Measurements from ENCODE around the gene FYCO1. TPM values are rescaled to one million over a fixed set of nuclear protein-coding genes. Genes with fewer than 3 reads are reported as not detected.

Gene FYCO1
- total and polyA plus RNA-seq, 10 of the 15 experiments (the other 5 are each of a cell fraction or from before 2014, with no cell fraction given) = 1.5 to 8.4 (median 6.5) TPM

DNA sequence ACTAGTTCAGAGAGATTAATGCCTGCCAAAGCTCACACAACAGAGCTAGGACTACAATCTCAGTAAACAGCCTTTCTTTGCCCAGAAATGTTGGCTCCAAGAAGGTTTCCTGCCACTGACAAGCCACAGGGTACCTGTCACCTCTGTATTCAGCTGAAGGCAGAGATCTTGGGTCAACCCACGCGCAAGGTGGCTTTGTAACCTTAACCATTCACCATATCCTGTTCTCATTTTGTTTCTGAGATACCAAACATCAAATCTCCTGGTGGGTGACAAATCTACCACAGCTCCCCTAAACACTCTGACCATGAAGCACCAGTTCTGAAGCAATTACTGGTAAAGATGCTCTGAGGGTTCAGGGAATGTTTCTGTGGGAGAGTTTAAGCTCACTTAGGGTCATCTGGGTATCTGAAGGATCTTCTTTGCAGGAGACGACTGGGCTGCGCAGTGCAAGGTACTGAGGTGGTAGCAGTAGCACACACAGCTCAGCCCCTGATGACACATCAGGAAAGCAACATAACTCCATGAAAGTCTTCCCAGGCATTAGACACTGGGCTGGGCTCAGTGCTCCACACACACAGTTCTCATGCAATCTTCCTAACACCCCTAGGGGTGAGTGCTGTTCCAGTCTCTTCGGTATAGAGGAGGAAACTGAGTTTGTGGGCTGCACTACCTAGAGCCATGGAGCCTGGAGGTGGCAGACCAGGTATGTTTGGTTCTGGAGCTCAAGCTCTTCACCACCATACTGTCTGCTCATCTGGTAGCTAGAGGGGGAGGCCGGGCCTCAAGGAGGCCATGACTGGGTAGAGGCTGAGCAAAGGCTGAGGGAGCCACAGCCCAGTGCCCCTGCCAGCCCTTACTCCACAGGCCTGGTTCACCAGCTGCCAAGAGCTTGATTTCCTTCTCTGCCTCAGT is 44.7 kb downstream of the FYCO1 start (continued):
- no peak for TF ChIP-seq NR2C2 (IDR thresholded peaks at IDR 0.05; ENCODE audit: borderline replicate concordance, control insufficient read depth, insufficient read length, low read depth)
- TF ChIP-seq, protein P1, sequence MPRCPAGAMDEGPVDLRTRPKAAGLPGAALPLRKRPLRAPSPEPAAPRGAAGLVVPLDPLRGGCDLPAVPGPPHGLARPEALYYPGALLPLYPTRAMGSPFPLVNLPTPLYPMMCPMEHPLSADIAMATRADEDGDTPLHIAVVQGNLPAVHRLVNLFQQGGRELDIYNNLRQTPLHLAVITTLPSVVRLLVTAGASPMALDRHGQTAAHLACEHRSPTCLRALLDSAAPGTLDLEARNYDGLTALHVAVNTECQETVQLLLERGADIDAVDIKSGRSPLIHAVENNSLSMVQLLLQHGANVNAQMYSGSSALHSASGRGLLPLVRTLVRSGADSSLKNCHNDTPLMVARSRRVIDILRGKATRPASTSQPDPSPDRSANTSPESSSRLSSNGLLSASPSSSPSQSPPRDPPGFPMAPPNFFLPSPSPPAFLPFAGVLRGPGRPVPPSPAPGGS (IDR thresholded peaks at IDR 0.05; ENCODE audit: borderline replicate concordance, insufficient read depth, low read depth, low read length, poor library complexity, severe bottlenecking) = no peak
- TF ChIP-seq ZBED1 (IDR thresholded peaks at IDR 0.05; ENCODE audit: borderline replicate concordance) = no peak

GRCh38 chr3:45950131-45950530 is 45.5 kb downstream of the FYCO1 start:
- no peaks in the 10 kb centered on the region for H3K27me3 ChIP-seq (replicated peaks in 1 of 2; ENCODE audit: control insufficient read depth in 2 of 2, insufficient read depth in 2 of 2, low read length in 1 of 2)
- ATAC-seq (no peak), FAIRE-seq (no peak), DNase-seq (ENCODE audit: low read depth, low spot score) (no peak)
- ChIA-PET CTCF (interaction anchor here (1.9 to 5.9 kb wide), 2 partner anchors 11 to 127 kb away, joined by 14 to 53 read pairs; no protein-coding TSS in a partner anchor), SMC1A (ENCODE audit: uncharacterized antibody, unreplicated experiment) (interaction anchor here (1.9 to 5.0 kb wide), 3 partner anchors 11 to 127 kb away, joined by 5 to 39 read pairs (median 8); no protein-coding TSS in a partner anchor), RAD21 (ENCODE audit: unreplicated experiment) (no interaction called here), POLR2A (no interaction called here)
- intact Hi-C loops (cut with micrococcal nuclease; ENCODE audit: unreplicated experiment) (no loop called here), in situ Hi-C loops (cut with MboI) (no loop called here)
- BruUV-seq (replicated peaks) = no TSS peak
- H2AFZ ChIP-seq (ENCODE audit: control insufficient read depth, low read depth, low read length) = no peak overlapping the region
- no peaks in the 10 kb centered on the region for H3K9me3 ChIP-seq (replicated peaks; ENCODE audit: control insufficient read depth, insufficient read depth, low read length)
- H4K20me1 ChIP-seq (ENCODE audit: control insufficient read depth, insufficient read depth) = no peaks in the 10 kb centered on the region
- H3K4me1 ChIP-seq (ENCODE audit: control insufficient read depth, insufficient read depth, low read length) = no peaks in the 10 kb centered on the region
- peaks cover 18 to 43% of the 10 kb centered on the region in 2 experiments for H3K36me3 ChIP-seq (ENCODE audit: control insufficient read depth in 2 of 2, insufficient read depth in 2 of 2, low read length in 1 of 2)
- no peak overlapping the region for H3K4me3 ChIP-seq
- H3K79me2 ChIP-seq (ENCODE audit: control insufficient read depth, insufficient read depth, low read length) = no peaks in the 10 kb centered on the region
- no peak overlapping the region for H3K9ac ChIP-seq (ENCODE audit: control insufficient read depth, insufficient read depth, low read length)
- 100% methylated on average over 2 of the region's 2 CpGs for WGBS (ENCODE audit: insufficient coverage, insufficient replicate concordance, low lambda C conversion rate, missing lambda C conversion rate)
- H3K4me2 ChIP-seq (ENCODE audit: control insufficient read depth, insufficient read depth) = no peak overlapping the region
- no peak overlapping the region for H3K27ac ChIP-seq (ENCODE audit: control insufficient read depth, insufficient read depth)
- TF ChIP-seq TCF12 (IDR thresholded peaks at IDR 0.05; ENCODE audit: low read depth, low read length) (no peak), IKZF1 (conservative IDR thresholded peaks at IDR 0.05) (no peak), POU2F2 (IDR thresholded peaks at IDR 0.05; ENCODE audit: borderline replicate concordance, low read depth, low read length) (no peak), CBX5 (IDR thresholded peaks at IDR 0.05; ENCODE audit: low read depth) (no peak), MYC (IDR thresholded peaks at IDR 0.05; ENCODE audit: insufficient read depth, insufficient read length, insufficient replicate concordance, low read length, severe bottlenecking) (no peak), PML (IDR thresholded peaks at IDR 0.05; ENCODE audit: low read length) (no peak), RAD51 (IDR thresholded peaks at IDR 0.05) (no peak), SP1 (IDR thresholded peaks at IDR 0.05; ENCODE audit: low read depth, low read length) (no peak), SREBF1 (IDR thresholded peaks at IDR 0.05; ENCODE audit: low read length) (no peak), YY1 (IDR thresholded peaks at IDR 0.05; ENCODE audit: low read depth, low read length) (no peak), IRF5 (IDR thresholded peaks at IDR 0.05; ENCODE audit: borderline replicate concordance) (no peak), EP300 (IDR thresholded peaks at IDR 0.05; ENCODE audit: borderline replicate concordance in 1 of 2, control insufficient read depth in 1 of 2, low read depth in 2 of 2, low read length in 2 of 2) (no peak), ZNF24 (IDR thresholded peaks at IDR 0.05) (no peak), MEF2A (IDR thresholded peaks at IDR 0.05; ENCODE audit: insufficient read depth, low read depth, low read length) (no peak), ATF7 (IDR thresholded peaks at IDR 0.05; ENCODE audit: low read depth) (no peak)
- TF ChIP-seq, protein P2, sequence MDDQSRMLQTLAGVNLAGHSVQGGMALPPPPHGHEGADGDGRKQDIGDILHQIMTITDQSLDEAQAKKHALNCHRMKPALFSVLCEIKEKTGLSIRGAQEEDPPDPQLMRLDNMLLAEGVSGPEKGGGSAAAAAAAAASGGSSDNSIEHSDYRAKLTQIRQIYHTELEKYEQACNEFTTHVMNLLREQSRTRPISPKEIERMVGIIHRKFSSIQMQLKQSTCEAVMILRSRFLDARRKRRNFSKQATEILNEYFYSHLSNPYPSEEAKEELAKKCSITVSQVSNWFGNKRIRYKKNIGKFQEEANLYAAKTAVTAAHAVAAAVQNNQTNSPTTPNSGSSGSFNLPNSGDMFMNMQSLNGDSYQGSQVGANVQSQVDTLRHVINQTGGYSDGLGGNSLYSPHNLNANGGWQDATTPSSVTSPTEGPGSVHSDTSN (IDR thresholded peaks at IDR 0.05; ENCODE audit: insufficient replicate concordance, low read depth, low read length) = no peak

Data from GM12878 (cell line).